GM18499 (cell line): Measurements from ENCODE around the gene COL17A1.

Source experiments
- ATAC-seq: cut with Tn5 transposase; IDR thresholded peaks from one replicate; pipeline ENCODE4 v1.9.1; 2021; ENCODE audit warnings: moderate number of reproducible peaks; ENCODE audit not compliant: insufficient read depth, unreplicated experiment

COL17A1 gene

DNA sequence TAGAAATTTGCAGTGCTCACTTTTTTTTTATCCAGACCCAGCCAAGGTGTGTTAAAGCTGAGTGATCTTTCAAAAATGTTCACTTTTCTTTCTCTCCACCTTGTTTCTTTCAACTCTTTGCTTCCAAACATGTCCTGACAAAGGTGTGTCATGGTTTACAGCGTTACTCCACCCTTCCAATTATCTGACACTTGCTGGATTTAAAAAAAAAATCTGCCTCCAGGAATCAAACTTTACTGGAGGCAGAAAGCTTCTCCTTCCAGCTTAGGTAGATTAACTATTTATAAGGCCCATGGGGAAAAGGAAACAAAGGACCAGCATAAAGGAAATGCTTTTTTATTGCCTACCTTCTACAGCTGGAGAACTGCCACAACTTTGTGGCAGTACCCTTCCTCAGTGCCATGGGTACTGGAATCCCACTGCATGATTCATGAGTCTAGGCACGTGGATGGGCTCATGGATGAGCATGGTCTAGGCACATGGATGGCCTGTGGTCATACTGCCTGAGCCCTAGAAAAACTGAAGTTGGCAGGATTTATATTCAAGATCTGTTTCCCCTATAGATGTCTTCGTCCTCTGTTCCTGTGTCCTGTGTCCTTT is at the start of gene COL17A1:
Gene COL17A1, minus strand, starts transcription at position 80 of the 600 bp plus-strand sequence. CDS start 5,207 bp downstream, outside the sequence.
- no peak for ATAC-seq

DNA sequence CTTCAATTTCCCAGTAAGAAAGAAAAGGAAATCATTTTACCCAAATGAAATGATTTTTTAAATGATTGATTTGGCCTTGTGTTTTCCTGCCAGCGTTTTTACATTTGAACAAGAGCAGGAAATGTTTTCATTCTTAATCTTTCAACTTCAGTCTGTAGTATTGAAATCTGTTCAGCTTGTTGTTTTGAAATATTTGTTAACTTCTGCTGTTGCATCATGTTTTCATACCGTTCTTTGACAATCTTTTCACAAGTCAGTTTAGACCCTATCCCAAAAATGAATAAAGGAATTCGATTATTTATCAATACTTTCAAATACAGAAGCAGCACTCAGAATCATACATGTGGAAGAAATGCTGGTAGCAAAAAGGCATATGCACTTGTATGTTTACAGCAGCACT is 44.4 kb upstream of the COL17A1 start:
- no peak for ATAC-seq

DNA sequence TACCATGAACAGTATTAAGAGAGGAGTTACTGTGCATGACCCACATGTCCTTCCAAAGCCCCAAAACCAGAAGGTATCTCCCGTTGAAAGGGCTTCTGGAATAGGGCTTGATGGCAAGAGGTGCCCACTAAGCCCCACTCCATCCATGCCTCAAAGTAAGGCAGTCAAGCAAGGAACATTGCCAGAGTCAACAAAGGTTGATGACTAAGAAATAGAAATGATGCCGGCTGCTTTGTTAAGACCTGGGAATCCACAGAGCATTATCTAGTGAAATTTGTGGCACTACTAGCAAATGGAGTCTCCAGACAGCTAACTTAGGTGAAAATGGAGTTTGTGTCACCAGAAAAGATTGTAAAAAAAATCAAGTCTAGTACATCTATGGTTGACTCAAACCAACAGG is 42.5 kb upstream of the COL17A1 start:
- ATAC-seq: no peak

GRCh38 chr10:104127411-104127810 is 41.7 kb upstream of the COL17A1 start:
- no peak for ATAC-seq

- no peak for ATAC-seq
These were observed 37.7 kb upstream of the COL17A1 start for GRCh38 chr10:104123397-104123796.

DNA sequence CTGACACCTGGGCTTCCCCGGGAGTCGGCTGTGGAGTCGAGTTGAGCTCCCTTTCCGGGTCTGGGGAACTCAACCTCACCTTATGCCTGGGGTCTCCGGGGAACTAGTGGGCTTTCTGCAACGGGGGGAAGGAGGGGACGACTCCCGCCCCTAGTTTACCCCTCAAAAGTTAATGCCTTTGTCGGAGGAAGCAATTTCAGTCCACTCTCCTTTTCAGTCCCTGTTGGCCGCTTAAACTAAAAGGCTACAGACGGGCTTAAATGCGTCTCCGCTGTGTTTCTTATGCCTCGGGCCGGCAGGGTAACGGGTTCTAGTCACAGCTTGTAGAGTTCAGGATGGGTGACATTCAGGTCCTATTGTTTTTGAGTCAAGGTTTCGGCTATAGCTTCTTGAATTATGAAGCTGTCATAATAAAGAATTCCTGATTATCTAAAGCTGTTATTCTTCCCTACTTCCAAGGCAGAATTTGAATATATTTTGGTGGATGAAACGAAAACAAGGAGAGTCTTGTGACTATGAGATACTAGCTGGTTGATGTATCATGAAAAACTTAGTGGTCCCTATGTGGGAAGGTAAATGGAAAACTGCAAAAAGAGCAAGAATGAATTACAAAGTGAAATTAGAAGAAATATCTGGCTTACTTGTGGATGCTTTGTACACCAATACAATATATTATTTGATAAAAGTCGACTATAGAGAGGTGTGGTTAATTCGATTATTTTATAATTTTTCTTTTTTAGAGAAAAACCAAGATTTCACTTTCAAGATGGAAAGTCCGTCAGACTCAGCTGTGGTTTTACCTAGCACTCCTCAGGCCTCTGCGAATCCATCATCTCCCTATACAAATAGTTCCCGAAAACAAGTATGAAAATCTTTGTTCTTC is 36.8 kb upstream of the COL17A1 start:
- no peak for ATAC-seq

GRCh38 chr10:104121485-104122224 is 36.0 kb upstream of the COL17A1 start, which contains the start of gene SFR1:
TSS of gene SFR1 (plus strand) at chr10:104122171. CDS start at chr10:104122184, 13 bp downstream.
- ATAC-seq: peak; percentile 72

- peak; percentile 29 for ATAC-seq
These were observed 35.3 kb upstream of the COL17A1 start for GRCh38 chr10:104120903-104121484.

DNA sequence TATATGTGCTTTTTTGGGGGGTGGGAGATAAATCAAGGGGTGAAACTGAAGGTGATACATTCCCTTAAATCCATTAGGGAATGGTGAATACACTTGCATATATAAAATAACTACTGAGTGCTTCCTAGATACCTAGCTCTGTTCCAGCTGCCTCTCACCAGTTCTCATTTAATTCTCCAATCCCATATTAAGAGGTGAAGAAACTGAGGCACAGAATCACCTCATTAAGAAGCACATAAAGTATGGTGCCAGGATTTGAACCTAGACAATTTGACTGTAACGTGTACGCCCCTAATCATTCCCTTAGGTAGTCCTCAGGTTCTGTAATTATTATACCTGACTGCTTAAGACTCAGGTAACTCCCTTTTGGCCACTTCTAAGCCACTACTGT is 34.8 kb upstream of the COL17A1 start:
- ATAC-seq: no peak

DNA sequence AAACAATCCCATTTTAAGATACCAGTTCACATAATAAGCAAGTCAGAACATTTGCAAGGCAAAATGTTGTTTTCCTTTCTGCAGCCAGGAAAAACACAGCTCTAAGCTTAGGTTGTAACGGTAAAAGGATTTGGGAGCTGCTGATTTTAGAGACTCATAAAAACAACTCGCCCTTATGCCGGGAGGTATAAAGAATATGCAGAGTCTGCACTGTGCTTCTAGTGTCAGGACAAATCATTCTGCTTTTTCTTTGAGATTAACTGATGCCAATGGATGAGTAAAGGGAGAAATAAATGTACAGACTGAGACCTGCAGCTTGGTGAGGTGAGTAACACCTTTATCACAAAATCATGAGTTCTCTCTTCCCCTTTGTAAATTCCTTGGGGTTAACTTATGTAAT is 34.3 kb upstream of the COL17A1 start:
- ATAC-seq: no peak

DNA sequence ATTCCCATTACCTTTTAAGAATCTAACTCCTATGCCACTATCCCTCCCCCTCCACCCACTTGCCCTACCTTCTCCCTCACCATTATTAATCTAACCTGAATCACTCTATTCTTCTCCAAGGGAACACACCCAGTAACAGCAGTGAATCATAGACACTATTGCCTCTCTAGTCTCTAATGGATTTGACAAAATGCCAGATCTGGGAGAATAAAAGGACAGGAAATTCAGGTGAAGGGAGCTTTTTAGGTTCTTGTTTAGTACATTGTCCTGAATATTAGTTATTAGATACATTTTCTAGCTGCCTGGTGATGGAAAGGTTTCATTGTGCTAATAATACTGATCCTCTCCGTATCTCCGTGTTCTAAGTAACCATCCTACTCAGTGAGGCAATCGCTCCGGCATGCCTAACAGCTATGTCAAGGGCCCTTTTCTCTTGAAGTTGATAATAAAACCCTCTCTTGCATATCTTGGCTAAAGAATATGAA is 32.2 kb upstream of the COL17A1 start:
- no peak for ATAC-seq

DNA sequence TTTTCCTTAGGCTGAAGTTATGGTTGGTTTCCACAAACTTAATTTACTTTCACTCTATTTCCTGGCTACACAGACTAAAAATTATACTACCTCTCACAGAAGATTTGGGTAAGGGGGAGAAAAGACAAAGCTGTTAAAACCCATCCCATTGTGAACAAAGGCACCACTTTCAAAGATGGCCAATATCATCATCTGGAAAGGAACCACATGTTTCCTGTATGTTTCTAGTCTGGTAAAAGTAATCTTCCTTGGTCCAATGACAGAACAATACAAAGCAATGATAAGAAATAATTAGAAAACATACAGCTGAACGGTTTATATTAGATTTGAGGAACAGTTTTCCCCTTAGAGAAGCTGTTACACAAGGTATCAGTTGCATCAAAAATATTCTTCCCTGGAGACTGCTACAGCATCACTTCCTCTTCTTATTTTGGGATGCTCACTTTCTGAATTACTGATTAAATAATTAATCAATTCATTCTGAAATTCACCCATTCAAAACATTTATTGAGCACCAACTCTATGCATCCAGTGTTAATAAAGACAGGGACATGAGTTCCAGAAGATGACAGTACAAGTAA is 27.8 kb upstream of the COL17A1 start:
- ATAC-seq: no peak

DNA sequence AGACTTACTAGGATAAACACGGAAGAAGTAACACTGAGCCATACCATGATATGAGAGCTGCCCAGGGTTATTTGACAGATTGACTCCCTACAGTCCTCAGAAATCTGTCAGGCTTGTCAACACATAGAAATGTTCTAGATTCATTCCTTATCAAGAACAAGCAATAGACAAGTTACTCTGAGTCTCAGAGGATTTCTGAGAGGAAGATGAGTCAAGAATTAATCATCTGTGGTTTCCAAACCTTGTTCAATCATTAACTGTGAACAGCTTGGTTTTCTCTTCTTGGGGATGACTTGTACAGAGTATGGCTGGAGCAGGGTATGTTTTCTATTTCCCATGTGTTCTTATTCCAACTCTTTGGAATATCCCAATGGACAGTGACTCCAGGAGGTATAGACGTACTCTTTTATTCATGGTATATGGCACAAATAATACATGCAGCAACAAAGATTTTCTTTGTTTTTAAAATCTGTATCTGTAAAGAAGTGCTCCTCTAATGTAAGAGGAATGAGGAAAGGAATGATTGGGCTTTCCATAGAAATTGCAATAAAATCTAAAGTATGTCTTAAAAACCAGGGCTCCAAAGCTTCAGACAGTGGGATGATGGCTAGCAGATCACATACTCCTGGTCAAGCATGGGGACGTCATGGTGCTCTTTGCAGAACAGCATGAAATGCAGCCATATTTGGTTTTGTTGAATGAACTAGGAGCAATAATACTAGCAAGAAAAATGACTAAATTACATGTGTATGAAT is 24.4 kb upstream of the COL17A1 start:
- ATAC-seq: no peak

DNA sequence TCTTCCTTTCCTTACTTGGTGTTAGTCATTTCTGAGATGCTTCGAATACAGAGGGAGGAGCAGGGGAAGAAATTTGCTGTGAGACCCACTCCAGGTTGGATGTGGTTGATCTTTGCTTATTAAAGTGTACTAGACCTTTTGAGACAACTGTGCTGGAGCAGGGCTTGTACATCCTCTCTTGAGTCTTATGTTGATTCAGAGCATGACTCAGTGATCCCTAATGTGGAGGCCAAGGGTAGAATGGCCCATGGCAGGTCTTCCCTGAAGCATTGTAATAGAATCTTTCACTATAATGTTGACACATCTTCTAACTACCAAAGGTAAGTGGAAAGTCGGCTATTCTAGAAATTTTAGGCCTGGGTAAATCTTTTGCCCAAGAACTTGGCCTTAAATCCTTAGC is 19.2 kb upstream of the COL17A1 start:
- ATAC-seq: no peak

DNA sequence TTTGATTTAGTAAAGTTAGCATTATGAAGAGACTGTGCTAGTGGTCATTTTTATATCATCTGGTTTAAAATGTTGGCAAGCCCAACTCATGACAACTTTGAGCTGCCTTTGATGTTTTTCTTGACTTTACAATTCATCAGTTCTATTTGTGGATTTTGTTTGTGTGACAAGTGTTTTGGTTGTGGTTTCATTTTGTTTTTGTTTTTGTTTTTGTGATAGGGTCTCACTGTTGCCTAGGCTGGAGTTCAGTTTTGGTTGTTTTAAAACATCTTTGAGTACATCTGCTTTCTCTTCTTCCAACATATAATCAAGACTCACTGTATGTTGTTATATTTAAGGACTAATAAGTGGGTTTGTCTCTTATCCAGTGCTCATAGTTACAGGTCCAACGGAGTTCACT is 18.7 kb upstream of the COL17A1 start:
- no peak for ATAC-seq

- no peak for ATAC-seq
These were observed 18.3 kb upstream of the COL17A1 start for GRCh38 chr10:104103956-104104355.

DNA sequence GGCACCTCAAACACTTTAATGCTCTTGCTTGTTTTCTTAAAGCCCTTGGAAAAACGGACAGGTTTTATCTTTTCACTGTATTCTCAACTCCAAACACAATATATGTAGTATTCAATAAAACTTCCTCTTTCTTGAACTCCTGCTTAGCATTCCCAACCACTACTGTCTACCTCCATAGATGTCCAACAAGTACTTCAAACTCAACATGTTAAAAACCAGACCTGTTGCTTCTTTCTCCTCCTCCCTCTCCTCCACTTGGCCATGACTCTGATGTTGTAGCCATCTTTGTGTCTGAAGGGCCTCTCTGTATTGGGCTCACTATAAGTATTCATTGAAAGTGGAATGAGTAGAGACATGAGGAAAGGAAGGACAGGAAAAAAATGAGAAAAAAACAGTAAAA is 16.2 kb upstream of the COL17A1 start:
- no peak for ATAC-seq

- ATAC-seq: no peak
These were observed 15.1 kb upstream of the COL17A1 start for GRCh38 chr10:104100795-104101194.

- ATAC-seq: no peak
These were observed 14.3 kb upstream of the COL17A1 start for GRCh38 chr10:104099941-104100340.
